Hepatocyte (in vitro differentiated cells): ENCODE data around the gene LAMB4. TPM values are rescaled to one million over a fixed set of nuclear protein-coding genes. Genes with fewer than 3 reads are reported as not detected.

Experiments
- DNase-seq: peaks from one replicate; pipeline ENCODE4 v3.0.0-alpha.2; 2016; ENCODE audit warnings: low spot score
- H2AFZ ChIP-seq: fragments of 200-600 bp; sonication (generic); 2 replicates; pipeline ENCODE4 v1.6.0; 2016; ENCODE audit warnings: antibody characterized with exemption, mild to moderate bottlenecking
- H3K27ac ChIP-seq: fragments of 200-600 bp; sonication (generic); 2 replicates; pipeline ENCODE4 v1.5.1; 2016; ENCODE audit warnings: mild to moderate bottlenecking
- H3K27me3 ChIP-seq: fragments of 200-600 bp; sonication (generic); 2 replicates; pipeline ENCODE4 v1.6.1; 2016
- H3K36me3 ChIP-seq: fragments of 200-600 bp; sonication (generic); replicated peaks from 2 replicates; pipeline ENCODE4 v1.5.1; 2016; ENCODE audit warnings: low read depth; ENCODE audit not compliant: insufficient read depth
- H3K4me1 ChIP-seq: fragments of 200-600 bp; sonication (generic); 2 replicates; pipeline ENCODE4 v1.5.1; 2016; ENCODE audit warnings: mild to moderate bottlenecking, moderate library complexity; ENCODE audit not compliant: insufficient read depth
- H3K4me2 ChIP-seq: fragments of 200-600 bp; sonication (generic); 2 replicates; pipeline ENCODE4 v1.6.0; 2016
- H3K4me3 ChIP-seq: fragments of 200-600 bp; sonication (generic); 2 replicates; pipeline ENCODE4 v1.5.1; 2016; ENCODE audit warnings: mild to moderate bottlenecking
- H3K79me2 ChIP-seq: fragments of 200-600 bp; sonication (generic); 2 replicates; pipeline ENCODE4 v1.6.0; 2017; ENCODE audit warnings: mild to moderate bottlenecking
- H3K9me2 ChIP-seq: fragments of 200-600 bp; sonication (generic); replicated peaks from 2 replicates; pipeline ENCODE4 v1.6.0; 2017; ENCODE audit warnings: mild to moderate bottlenecking; ENCODE audit not compliant: insufficient read depth
- H3K9me3 ChIP-seq: fragments of 200-600 bp; sonication (generic); 2 replicates; pipeline ENCODE4 v1.5.1; 2016; ENCODE audit warnings: low read depth, mild to moderate bottlenecking
- H4K20me1 ChIP-seq: fragments of 200-600 bp; sonication (generic); 2 replicates; pipeline ENCODE4 v1.6.0; 2016; ENCODE audit warnings: mild to moderate bottlenecking; ENCODE audit not compliant: insufficient read depth, poor library complexity, severe bottlenecking
- EZH2 ChIP-seq: fragments of 200-600 bp; sonication (generic); IDR thresholded peaks from 2 replicates; pipeline ENCODE4 v1.6.1; 2016; ENCODE audit warnings: antibody characterized with exemption, mild to moderate bottlenecking, borderline replicate concordance
- EZH2phosphoT487 ChIP-seq: fragments of 200-600 bp; sonication (generic); IDR thresholded peaks from one replicate; pipeline ENCODE4 v1.6.1; 2018; ENCODE audit warnings: antibody characterized with exemption, mild to moderate bottlenecking, low read depth, moderate library complexity; ENCODE audit not compliant: unreplicated experiment, severe bottlenecking
- WGBS: methylation state at CpG from one replicate; pipeline ENCODE4 v1.1.6; 2016; ENCODE audit warnings: low lambda C conversion rate; ENCODE audit errors: missing lambda C conversion rate; 5-methylcytosine and 5-hydroxymethylcytosine counted together
- polyA plus RNA-seq: library from polyadenylated mRNA; unstranded; fragments of >200 nt; fragmentation: Nextera tagmentation; extraction: Ambion mirVana; gene quantifications from 2 replicates; pipeline ENCODE4 v1.2.1, GENCODE V29; 2016
- total RNA-seq: library from RNA; depleted of rRNA; stranded (reverse); fragments of >200 nt; gene quantifications from 2 replicates; pipeline ENCODE4 v1.2.3, GENCODE V29; 2014
- TF ChIP-seq, protein P1 (sequence below): fragments of 200-600 bp; sonication (generic); IDR thresholded peaks from 2 replicates; pipeline ENCODE4 v1.5.1; 2016; ENCODE audit warnings: antibody characterized with exemption, mild to moderate bottlenecking; ENCODE audit not compliant: poor library complexity

Gene LAMB4
- total and polyA plus RNA-seq, 2 experiments from 2014 or later: 1.3 to 1.9 TPM

DNA sequence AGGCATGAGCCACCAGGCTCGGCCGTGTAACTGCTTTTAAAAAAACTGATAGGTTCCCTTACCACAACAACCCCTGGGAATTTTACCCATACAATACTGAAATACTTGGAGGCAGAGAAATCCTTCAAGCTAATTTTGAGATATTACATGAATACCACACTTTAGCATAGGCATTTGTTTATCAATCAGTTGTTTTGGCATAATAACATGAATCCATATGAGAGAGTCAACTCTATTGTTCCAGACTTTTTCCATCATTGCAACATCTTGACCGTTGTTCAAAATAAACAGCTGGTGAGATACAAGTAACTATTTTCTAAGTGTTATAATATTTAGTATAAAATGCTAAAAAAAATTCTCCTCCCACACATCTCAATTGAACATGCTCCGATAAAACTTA lies 36.8 kb downstream of the LAMB4 start:
- H3K79me2 ChIP-seq: no peaks in the 10 kb centered on the region
- H4K20me1 ChIP-seq: no peaks in the 10 kb centered on the region
- no peaks in the 10 kb centered on the region for H3K9me3 ChIP-seq
- no peak overlapping the region for H3K27ac ChIP-seq
- no peaks in the 10 kb centered on the region for H3K9me2 ChIP-seq
- DNase-seq: no peak
- H2AFZ ChIP-seq: no peak overlapping the region
- no peak overlapping the region for H3K4me3 ChIP-seq
- 80% methylated on average over 4 of the region's 4 CpGs for WGBS
- no peaks in the 10 kb centered on the region for H3K27me3 ChIP-seq
- peaks cover 39% of the 10 kb centered on the region for H3K4me1 ChIP-seq
- H3K4me2 ChIP-seq: no peak overlapping the region
- no peaks in the 10 kb centered on the region for H3K36me3 ChIP-seq
- no peak for TF ChIP-seq EZH2phosphoT487
- TF ChIP-seq, protein P1, sequence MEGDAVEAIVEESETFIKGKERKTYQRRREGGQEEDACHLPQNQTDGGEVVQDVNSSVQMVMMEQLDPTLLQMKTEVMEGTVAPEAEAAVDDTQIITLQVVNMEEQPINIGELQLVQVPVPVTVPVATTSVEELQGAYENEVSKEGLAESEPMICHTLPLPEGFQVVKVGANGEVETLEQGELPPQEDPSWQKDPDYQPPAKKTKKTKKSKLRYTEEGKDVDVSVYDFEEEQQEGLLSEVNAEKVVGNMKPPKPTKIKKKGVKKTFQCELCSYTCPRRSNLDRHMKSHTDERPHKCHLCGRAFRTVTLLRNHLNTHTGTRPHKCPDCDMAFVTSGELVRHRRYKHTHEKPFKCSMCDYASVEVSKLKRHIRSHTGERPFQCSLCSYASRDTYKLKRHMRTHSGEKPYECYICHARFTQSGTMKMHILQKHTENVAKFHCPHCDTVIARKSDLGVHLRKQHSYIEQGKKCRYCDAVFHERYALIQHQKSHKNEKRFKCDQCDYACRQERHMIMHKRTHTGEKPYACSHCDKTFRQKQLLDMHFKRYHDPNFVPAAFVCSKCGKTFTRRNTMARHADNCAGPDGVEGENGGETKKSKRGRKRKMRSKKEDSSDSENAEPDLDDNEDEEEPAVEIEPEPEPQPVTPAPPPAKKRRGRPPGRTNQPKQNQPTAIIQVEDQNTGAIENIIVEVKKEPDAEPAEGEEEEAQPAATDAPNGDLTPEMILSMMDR: no peak
- no peak for TF ChIP-seq EZH2

DNA sequence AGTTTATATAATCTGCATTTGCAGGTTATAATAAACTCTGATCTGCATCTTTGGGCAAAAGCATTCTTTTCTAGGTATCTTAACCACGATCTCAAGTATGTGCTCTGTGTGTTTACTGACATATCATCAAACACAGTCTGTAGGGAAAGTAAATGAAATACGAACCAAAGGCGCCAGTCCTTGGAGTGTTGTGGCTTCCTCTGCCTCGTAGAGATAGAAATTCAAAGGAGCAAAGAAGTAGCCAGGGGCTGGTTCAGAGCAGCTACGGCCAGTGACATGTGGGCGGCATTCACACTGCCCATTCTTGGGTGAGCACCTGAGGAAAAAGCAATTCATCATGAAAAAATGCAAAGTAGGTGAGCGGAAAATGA lies 38.7 kb downstream of the LAMB4 start:
- Histone ChIP-seq H4K20me1 (no peaks in the 10 kb centered on the region), H3K9me3 (no peaks in the 10 kb centered on the region), H3K79me2 (no peaks in the 10 kb centered on the region), H3K9me2 (no peaks in the 10 kb centered on the region), H3K4me3 (no peak overlapping the region), H2AFZ (no peak overlapping the region), H3K27ac (no peak overlapping the region), H3K27me3 (no peaks in the 10 kb centered on the region), H3K36me3 (no peaks in the 10 kb centered on the region), H3K4me2 (no peak overlapping the region), H3K4me1 (peaks cover 39% of the 10 kb centered on the region)
- no peak for DNase-seq
- TF ChIP-seq EZH2: no peak
- 39% methylated on average over 7 of the region's 7 CpGs for WGBS

DNA sequence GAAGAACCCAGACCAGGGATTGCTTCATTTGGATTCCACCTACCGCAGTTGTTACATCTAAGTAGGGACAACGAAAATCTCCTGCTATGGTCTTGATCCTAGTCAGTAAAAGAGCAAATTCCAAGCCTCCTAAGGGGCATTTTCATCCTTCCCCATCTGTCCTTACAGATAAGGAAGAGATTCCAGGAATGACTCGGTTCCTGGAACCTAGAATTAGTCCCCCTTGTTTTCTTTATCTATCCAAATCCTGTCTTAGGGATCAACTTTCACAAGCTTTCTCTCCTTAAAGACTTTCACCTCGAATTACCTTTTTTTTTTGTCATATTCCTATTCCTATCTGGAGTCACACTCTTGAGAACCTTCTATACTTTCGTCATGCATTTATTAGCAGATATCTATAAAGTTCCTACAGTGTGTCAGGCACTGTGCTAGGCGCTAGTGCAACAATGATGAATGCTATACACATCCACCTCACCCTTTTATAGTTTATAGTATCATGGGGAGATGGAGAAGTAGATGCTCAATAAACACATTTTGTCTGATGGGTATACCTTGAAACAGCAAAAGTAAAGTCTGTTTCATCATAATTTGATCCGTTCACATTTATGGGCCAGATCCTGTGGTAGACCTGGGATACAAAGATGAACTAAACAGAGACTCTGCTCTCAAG lies 39.2 kb downstream of the LAMB4 start:
- H3K9me2 ChIP-seq: no peaks in the 10 kb centered on the region
- no peaks in the 10 kb centered on the region for H3K27me3 ChIP-seq
- 59% methylated on average over 7 of the region's 7 CpGs for WGBS
- H3K4me2 ChIP-seq: no peak overlapping the region
- TF ChIP-seq, protein P1: no peak
- no peak for TF ChIP-seq EZH2phosphoT487
- TF ChIP-seq EZH2: no peak
- no peak for DNase-seq
- no peak overlapping the region for H3K27ac ChIP-seq
- no peak overlapping the region for H2AFZ ChIP-seq
- no peaks in the 10 kb centered on the region for H3K36me3 ChIP-seq
- no peaks in the 10 kb centered on the region for H3K9me3 ChIP-seq
- H4K20me1 ChIP-seq: no peaks in the 10 kb centered on the region
- peaks cover 35% of the 10 kb centered on the region for H3K4me1 ChIP-seq
- no peaks in the 10 kb centered on the region for H3K79me2 ChIP-seq
- H3K4me3 ChIP-seq: no peak overlapping the region

DNA sequence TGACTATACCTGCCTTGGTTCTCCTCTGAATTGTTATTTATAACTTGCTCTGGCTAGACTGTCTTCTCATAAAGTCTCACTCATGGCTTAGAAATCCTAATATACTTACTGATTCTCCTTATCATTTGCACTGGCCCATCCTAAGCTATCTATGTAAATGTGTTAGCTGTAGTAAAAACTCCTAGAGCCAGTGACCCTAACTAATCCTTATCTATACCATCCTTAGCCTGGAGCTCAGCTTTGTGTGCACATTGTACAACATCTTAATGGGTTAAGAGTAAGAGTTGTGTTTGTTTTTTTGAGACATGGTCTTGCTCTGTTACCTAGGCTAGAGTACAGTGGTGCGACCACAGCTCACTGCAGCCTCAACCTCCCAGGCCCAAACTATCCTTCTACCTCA lies 40.8 kb downstream of the LAMB4 start:
- 65% methylated on average over 1 of the region's 1 CpG for WGBS
- H3K4me1 ChIP-seq: peaks cover 20% of the 10 kb centered on the region

More for the DNA sequence above, 40.8 kb downstream of the LAMB4 start:
- Histone ChIP-seq H2AFZ (no peak overlapping the region), H3K36me3 (no peaks in the 10 kb centered on the region), H3K9me2 (no peaks in the 10 kb centered on the region), H3K9me3 (no peaks in the 10 kb centered on the region), H4K20me1 (no peaks in the 10 kb centered on the region), H3K79me2 (no peaks in the 10 kb centered on the region), H3K4me2 (no peak overlapping the region), H3K4me3 (no peak overlapping the region), H3K27ac (no peak overlapping the region), H3K27me3 (no peaks in the 10 kb centered on the region)
- DNase-seq: no peak
- no peak for TF ChIP-seq EZH2
- TF ChIP-seq, protein P1: no peak
- TF ChIP-seq EZH2phosphoT487: no peak
